ENCODE data around the gene FN3KRP.

The FN3KRP gene

GRCh38 chr17:82687375-82687861 lies 29.1 kb upstream of the FN3KRP start:
- DNase-seq (ENCODE audit: low spot score) = peak; percentile 85

- no peak for DNase-seq (ENCODE audit: low spot score)
Measured at GRCh38 chr17:82687871-82688270, 28.6 kb upstream of the FN3KRP start.

GRCh38 chr17:82689077-82689476 lies 27.4 kb upstream of the FN3KRP start:
- no peak for DNase-seq (ENCODE audit: low spot score)

GRCh38 chr17:82690786-82691489 lies 25.6 kb upstream of the FN3KRP start:
- DNase-seq (ENCODE audit: low spot score) = peak; percentile 95

- DNase-seq (ENCODE audit: low spot score) = no peak
Measured at GRCh38 chr17:82691714-82692113, 24.8 kb upstream of the FN3KRP start.

- DNase-seq (ENCODE audit: low spot score) = no peak
Measured at GRCh38 chr17:82692268-82692667, 24.2 kb upstream of the FN3KRP start.

GRCh38 chr17:82693168-82693867 lies 23.2 kb upstream of the FN3KRP start:
- DNase-seq (ENCODE audit: low spot score) = no peak

GRCh38 chr17:82694647-82695046 lies 21.9 kb upstream of the FN3KRP start:
- DNase-seq (ENCODE audit: low spot score) = no peak

- no peak for DNase-seq (ENCODE audit: low spot score)
Measured at GRCh38 chr17:82696259-82696658, 20.2 kb upstream of the FN3KRP start.

- no peak for DNase-seq (ENCODE audit: low spot score)
Measured at GRCh38 chr17:82696916-82697807, 19.3 kb upstream of the FN3KRP start.

- DNase-seq (ENCODE audit: low spot score) = no peak
Measured at GRCh38 chr17:82697808-82698064, 18.8 kb upstream of the FN3KRP start.

- DNase-seq (ENCODE audit: low spot score) = peak; percentile 99
Measured at GRCh38 chr17:82698065-82698973, 18.2 kb upstream of the FN3KRP start, which contains the start of gene RAB40B. TSS of gene RAB40B (minus strand) at chr17:82698698. CDS start at chr17:82698596, 102 bp downstream.

- DNase-seq (ENCODE audit: low spot score) = no peak
Measured at GRCh38 chr17:82698974-82699442, 17.5 kb upstream of the FN3KRP start.

- no peak for DNase-seq (ENCODE audit: low spot score)
Measured at GRCh38 chr17:82699551-82699950, 17.0 kb upstream of the FN3KRP start.

GRCh38 chr17:82702231-82702927 lies 14.1 kb upstream of the FN3KRP start:
- DNase-seq (ENCODE audit: low spot score) = no peak

- no peak for DNase-seq (ENCODE audit: low spot score)
Measured at GRCh38 chr17:82703036-82703745, 13.3 kb upstream of the FN3KRP start.

- DNase-seq (ENCODE audit: low spot score) = no peak
Measured at GRCh38 chr17:82703935-82704865, 12.3 kb upstream of the FN3KRP start.

- no peak for DNase-seq (ENCODE audit: low spot score)
Measured at GRCh38 chr17:82704886-82705285, 11.6 kb upstream of the FN3KRP start.

- no peak for DNase-seq (ENCODE audit: low spot score)
Measured at GRCh38 chr17:82705756-82706155, 10.8 kb upstream of the FN3KRP start.

Data from globus pallidus (tissue), 1 donor.